ENCODE measurements around the gene COG5.
"Not testable (repeated sequence)": the region's sequence is repeated elsewhere in the genome, so short reads cannot be mapped to it uniquely, and the experiment has no call there.

The COG5 gene

GRCh38 chr7:107246836-107247235, 316.9 kb downstream of the COG5 start:
- H3K27ac ChIP-seq (ENCODE audit: extremely low read depth, low read depth, low read length); H3K4me3 ChIP-seq (ENCODE audit: low read depth, low read length); CTCF ChIA-PET; POLR2A ChIA-PET; H3K36me3 ChIP-seq (ENCODE audit: control insufficient read depth in 2 of 2, insufficient read depth in 1 of 2, low read length in 2 of 2); H3K4me1 ChIP-seq (ENCODE audit: control insufficient read depth, insufficient read depth, low read length); H3K9me3 ChIP-seq (ENCODE audit: control insufficient read depth, insufficient read depth, low read depth, low read length): not testable (repeated sequence)
- peak; percentile 25; the same call in 1 of the 2 replicates for TF ChIP-seq ZNF146 (tag by site-specific recombination; IDR thresholded peaks at IDR 0.05)

- no peak for TF ChIP-seq ZNF366 (tag by site-specific recombination; conservative IDR thresholded peaks at IDR 0.05)
- TF ChIP-seq ZBTB1 (tag by site-specific recombination; IDR thresholded peaks at IDR 0.05): no peak
- no peak for TF ChIP-seq ZNF555 (tag by site-specific recombination; conservative IDR thresholded peaks at IDR 0.05)
- TF ChIP-seq ZNF660 (tag by site-specific recombination; IDR thresholded peaks at IDR 0.05): no peak
- TF ChIP-seq ZNF600 (tag by site-specific recombination; IDR thresholded peaks at IDR 0.05): no peak
- TF ChIP-seq ZNF211 (tag by site-specific recombination; IDR thresholded peaks at IDR 0.05; ENCODE audit: low read depth): no peak
- TF ChIP-seq IKZF3 (tag by site-specific recombination; IDR thresholded peaks at IDR 0.05): no peak
- POLR2A ChIA-PET: no interaction called here
- Histone ChIP-seq H3K4me1 (ENCODE audit: control insufficient read depth, insufficient read depth, low read length) (no peaks in the 10 kb centered on the region), H3K4me3 (ENCODE audit: low read depth, low read length) (no peak overlapping the region), H3K27ac (ENCODE audit: extremely low read depth, low read depth, low read length) (no peak overlapping the region), H3K36me3 (ENCODE audit: control insufficient read depth in 2 of 2, insufficient read depth in 1 of 2, low read length in 2 of 2) (no peaks in the 10 kb centered on the region; a peak in 1 of 3 replicates), H3K9me3 (ENCODE audit: control insufficient read depth, insufficient read depth, low read depth, low read length) (no peaks in the 10 kb centered on the region)
- CTCF ChIA-PET: interaction anchor here (0.6 to 1.1 kb wide), 2 partner anchors 10 to 94 kb away, joined by 3 read pairs; no protein-coding TSS in a partner anchor
These were observed 319.1 kb downstream of the COG5 start for GRCh38 chr7:107244613-107245012.

- ChIA-PET POLR2A (no interaction called here), CTCF (interaction anchor here (1.0 kb wide), 1 partner anchor 17 kb away, joined by 4 read pairs; no protein-coding TSS in a partner anchor)
- Histone ChIP-seq H3K36me3 (ENCODE audit: control insufficient read depth in 2 of 2, insufficient read depth in 1 of 2, low read length in 2 of 2) (no peaks in the 10 kb centered on the region; a peak in 1 of 3 replicates), H3K4me1 (ENCODE audit: control insufficient read depth, insufficient read depth, low read length) (no peaks in the 10 kb centered on the region), H3K27ac (ENCODE audit: extremely low read depth, low read depth, low read length) (no peak overlapping the region), H3K4me3 (ENCODE audit: low read depth, low read length) (no peak overlapping the region), H3K9me3 (ENCODE audit: control insufficient read depth, insufficient read depth, low read depth, low read length) (no peaks in the 10 kb centered on the region)
- TF ChIP-seq ZNF621 (tag by site-specific recombination; IDR thresholded peaks at IDR 0.05) (no peak), RBAK (tag by site-specific recombination; IDR thresholded peaks at IDR 0.05) (no peak), ZBTB20 (tag by site-specific recombination; IDR thresholded peaks at IDR 0.05) (no peak), ZNF433 (tag by site-specific recombination; IDR thresholded peaks at IDR 0.05; ENCODE audit: low read depth) (no peak), ZNF221 (tag by site-specific recombination; IDR thresholded peaks at IDR 0.05; ENCODE audit: borderline replicate concordance) (no peak), HOXA7 (CRISPR knock-in tag; IDR thresholded peaks at IDR 0.05; ENCODE audit: borderline replicate concordance) (no peak)
These were observed 321.5 kb downstream of the COG5 start for GRCh38 chr7:107242267-107242666.

DNA sequence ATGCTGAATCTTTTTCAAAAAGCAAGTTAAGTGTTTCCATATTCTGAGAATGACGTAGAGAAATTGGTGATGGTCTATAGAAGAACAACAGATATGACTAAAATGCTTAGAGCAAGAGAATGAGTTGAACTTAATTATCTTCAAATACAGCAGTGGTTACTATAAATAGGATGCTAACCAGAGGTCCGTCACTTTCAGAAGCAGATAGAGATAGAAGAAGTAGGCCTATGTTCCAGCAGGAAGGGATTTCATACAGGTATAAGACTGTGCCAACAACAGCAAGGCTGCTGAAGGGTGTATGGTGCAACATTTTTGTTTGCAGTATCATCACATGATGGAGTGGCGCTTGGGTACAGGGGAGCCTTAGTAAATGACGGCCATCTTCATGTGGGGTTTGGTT, 326.3 kb downstream of the COG5 start:
- CTCF ChIA-PET: no interaction called here

More for the DNA sequence above, 326.3 kb downstream of the COG5 start:
- POLR2A ChIA-PET: no interaction called here
- no peaks in the 10 kb centered on the region for H3K36me3 ChIP-seq (ENCODE audit: control insufficient read depth in 2 of 2, insufficient read depth in 1 of 2, low read length in 2 of 2)
- H3K9me3 ChIP-seq (ENCODE audit: control insufficient read depth, insufficient read depth, low read depth, low read length): no peaks in the 10 kb centered on the region
- H3K4me1 ChIP-seq (ENCODE audit: control insufficient read depth, insufficient read depth, low read length): no peaks in the 10 kb centered on the region
- TF ChIP-seq ZNF274 (IDR thresholded peaks at IDR 0.05; ENCODE audit: low read length): no peak
- TF ChIP-seq ZNF274 (tag by site-specific recombination; IDR thresholded peaks at IDR 0.05; ENCODE audit: borderline replicate concordance): no peak
- no peak for TF ChIP-seq TRIM28 (IDR thresholded peaks at IDR 0.05; ENCODE audit: borderline replicate concordance, low read length)
- no peak for TF ChIP-seq ZNF311 (tag by site-specific recombination; IDR thresholded peaks at IDR 0.05; ENCODE audit: borderline replicate concordance)
- TF ChIP-seq ZNF791 (tag by site-specific recombination; IDR thresholded peaks at IDR 0.05): no peak
- TF ChIP-seq, protein P1, sequence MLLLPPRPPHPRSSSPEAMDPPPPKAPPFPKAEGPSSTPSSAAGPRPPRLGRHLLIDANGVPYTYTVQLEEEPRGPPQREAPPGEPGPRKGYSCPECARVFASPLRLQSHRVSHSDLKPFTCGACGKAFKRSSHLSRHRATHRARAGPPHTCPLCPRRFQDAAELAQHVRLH (tag by site-specific recombination; IDR thresholded peaks at IDR 0.05): no peak
- TF ChIP-seq ZNF777 (tag by site-specific recombination; IDR thresholded peaks at IDR 0.05; ENCODE audit: borderline replicate concordance): no peak
- TF ChIP-seq ZNF473 (tag by site-specific recombination; IDR thresholded peaks at IDR 0.05): no peak
- TF ChIP-seq ZBTB7A (tag by site-specific recombination; IDR thresholded peaks at IDR 0.05; ENCODE audit: low read depth): no peak
- no peak for TF ChIP-seq ZNF433 (tag by site-specific recombination; IDR thresholded peaks at IDR 0.05; ENCODE audit: low read depth)
- TF ChIP-seq ZNF785 (tag by site-specific recombination; IDR thresholded peaks at IDR 0.05): no peak
- TF ChIP-seq ZNF174 (tag by site-specific recombination; IDR thresholded peaks at IDR 0.05): no peak
- no peak for TF ChIP-seq ZNF514 (tag by site-specific recombination; IDR thresholded peaks at IDR 0.05)
- no peak for TF ChIP-seq ZNF660 (tag by site-specific recombination; IDR thresholded peaks at IDR 0.05)
- H3K4me3 ChIP-seq (ENCODE audit: low read depth, low read length): no peak overlapping the region
- H3K27ac ChIP-seq (ENCODE audit: extremely low read depth, low read depth, low read length): no peak overlapping the region

Data from HEK293 (cell line).